Measurements from ENCODE around the gene IL17RB. TPM values are rescaled to one million over a fixed set of nuclear protein-coding genes. Genes with fewer than 3 reads are reported as not detected.

Gene IL17RB
- total RNA-seq, 1 donor, result 0.81 TPM

DNA sequence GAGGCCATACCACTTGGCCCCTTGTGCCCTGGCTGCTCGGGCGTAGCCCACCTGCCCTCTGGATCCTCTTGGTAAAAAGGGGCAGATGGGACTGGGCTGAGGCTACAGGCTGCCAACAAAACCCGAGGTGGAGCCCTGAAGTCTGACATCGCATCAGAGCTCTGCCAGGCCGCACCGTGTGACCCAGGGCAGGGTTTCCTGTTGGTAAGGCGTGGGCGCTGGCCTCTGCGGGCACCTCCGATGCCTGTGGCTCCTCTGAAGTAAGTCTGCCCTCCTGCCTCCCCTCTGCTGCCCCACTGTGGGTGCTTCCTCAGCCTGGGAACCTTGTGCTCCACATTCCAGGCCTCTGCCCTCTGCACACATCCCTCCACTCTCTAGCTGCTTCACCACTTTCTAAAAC is 9.0 kb upstream of the IL17RB start:
- H3K4me3 ChIP-seq (ENCODE audit: low read depth, low read length), result no peak overlapping the region
- TF ChIP-seq, protein P1, sequence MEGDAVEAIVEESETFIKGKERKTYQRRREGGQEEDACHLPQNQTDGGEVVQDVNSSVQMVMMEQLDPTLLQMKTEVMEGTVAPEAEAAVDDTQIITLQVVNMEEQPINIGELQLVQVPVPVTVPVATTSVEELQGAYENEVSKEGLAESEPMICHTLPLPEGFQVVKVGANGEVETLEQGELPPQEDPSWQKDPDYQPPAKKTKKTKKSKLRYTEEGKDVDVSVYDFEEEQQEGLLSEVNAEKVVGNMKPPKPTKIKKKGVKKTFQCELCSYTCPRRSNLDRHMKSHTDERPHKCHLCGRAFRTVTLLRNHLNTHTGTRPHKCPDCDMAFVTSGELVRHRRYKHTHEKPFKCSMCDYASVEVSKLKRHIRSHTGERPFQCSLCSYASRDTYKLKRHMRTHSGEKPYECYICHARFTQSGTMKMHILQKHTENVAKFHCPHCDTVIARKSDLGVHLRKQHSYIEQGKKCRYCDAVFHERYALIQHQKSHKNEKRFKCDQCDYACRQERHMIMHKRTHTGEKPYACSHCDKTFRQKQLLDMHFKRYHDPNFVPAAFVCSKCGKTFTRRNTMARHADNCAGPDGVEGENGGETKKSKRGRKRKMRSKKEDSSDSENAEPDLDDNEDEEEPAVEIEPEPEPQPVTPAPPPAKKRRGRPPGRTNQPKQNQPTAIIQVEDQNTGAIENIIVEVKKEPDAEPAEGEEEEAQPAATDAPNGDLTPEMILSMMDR (IDR thresholded peaks at IDR 0.05; ENCODE audit: insufficient read depth, low read length), result no peak
- DNase-seq (ENCODE audit: low read depth), result no peak

DNA sequence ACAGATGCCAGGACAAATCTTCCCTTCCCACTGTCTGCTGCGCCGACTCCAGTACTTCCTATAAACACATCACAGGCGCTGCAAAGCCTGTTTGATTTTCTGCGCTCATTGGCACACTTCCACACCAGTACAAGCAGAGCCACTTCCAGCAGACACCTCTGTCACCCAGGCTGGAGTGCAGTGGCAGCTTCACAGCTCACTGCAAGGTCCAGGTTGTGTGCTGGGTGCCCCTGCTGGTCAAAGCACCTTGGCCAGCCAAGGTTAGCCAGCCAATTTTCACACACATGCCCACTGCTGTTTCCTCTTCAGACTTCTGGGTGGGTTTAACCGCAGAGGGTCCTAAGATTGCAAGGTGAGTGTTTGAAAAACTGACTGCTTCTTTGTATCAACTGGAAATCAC is 5.1 kb upstream of the IL17RB start:
- no peak for DNase-seq (ENCODE audit: low read depth)
- TF ChIP-seq, protein P1 (IDR thresholded peaks at IDR 0.05; ENCODE audit: insufficient read depth, low read length), result no peak
- H3K4me3 ChIP-seq (ENCODE audit: low read depth, low read length), result no peak overlapping the region

DNA sequence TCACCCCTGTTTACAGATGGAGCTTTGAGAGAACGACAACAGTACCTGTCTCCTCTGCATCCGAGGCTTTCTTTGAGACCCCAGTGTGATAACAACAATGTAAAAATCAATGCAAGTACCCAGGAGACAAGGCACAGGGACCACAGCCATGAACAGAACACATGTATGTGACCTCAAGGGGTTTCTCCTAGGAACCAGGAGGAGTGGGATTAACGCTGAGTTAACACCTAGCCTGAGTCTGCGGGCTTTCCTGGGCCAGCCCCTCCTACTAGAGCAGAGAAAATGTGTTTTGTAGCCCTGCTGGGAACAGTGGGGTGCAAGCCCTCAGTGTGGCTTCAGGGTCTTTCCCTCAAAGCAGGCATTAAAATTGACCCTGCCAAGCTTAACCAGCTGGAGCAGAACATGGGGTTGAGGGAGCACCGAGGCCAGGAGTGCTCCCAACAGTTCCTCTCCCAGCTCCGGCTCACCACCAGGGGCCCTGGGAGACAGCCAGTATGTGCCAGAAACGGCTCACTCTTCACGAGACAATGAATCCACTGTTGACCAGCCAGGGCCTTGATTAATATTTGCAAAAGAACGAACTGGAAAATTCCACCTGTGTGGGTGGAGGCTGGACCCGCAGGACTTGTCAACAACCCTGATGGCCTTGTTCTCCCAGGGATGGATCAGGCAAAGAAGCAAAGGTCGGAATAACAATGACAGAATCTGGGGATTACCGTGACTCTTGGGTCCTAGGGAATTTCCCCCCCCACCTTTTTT is 3.8 kb upstream of the IL17RB start:
- no peak for DNase-seq (ENCODE audit: low read depth)
- TF ChIP-seq, protein P1 (IDR thresholded peaks at IDR 0.05; ENCODE audit: insufficient read depth, low read length), result peak; percentile 11
- no peak overlapping the region for H3K4me3 ChIP-seq (ENCODE audit: low read depth, low read length)

DNA sequence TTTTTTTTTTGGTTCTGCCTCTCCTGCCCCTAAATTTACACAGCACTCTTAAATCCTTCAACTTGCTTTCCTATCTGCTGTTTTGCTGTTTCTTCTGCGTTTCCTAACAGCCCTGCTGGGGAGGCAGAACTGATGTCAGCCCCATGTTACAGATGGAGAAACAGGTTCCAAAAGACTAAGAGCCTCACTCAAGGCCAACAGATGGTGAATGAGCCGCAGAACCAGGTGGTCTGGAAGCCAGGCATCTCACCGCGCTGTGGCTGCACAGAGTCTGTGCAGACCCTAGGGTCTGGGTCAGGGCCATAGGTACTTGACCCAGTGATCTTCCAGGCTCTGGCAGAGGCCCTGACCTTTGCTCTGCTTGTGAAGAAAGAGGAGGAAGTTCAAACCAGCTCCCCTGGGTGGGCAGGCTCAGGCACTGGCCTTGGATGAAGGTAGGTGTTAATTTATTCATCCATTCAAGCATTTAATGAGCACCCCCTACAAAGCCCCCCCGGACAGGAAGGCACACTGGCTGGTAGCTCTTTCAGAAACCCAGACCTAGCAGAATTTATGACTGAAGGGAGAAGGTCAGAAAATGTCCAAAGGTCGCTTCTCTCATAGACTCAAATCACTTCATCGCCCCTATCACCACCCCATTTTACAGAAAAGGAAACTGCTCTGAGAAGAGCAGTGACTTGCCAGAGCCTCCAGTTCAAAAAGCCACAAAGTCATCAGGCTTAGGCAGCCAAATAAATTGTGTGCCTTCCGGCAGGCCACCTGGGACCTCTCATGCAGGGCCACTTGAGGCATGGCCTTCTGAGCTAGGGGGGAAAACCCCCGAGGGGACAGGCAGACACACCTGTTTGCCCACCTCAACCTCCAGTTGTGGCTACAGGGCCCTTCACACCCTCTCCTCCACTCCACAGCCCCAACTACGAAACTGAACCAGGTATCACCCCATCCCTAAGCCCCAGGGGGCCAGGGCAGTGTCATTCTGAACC is 2.9 kb upstream of the IL17RB start:
- H3K4me3 ChIP-seq (ENCODE audit: low read depth, low read length), result no peak overlapping the region
- TF ChIP-seq, protein P1 (IDR thresholded peaks at IDR 0.05; ENCODE audit: insufficient read depth, low read length), result no peak
- DNase-seq (ENCODE audit: low read depth), result no peak

DNA sequence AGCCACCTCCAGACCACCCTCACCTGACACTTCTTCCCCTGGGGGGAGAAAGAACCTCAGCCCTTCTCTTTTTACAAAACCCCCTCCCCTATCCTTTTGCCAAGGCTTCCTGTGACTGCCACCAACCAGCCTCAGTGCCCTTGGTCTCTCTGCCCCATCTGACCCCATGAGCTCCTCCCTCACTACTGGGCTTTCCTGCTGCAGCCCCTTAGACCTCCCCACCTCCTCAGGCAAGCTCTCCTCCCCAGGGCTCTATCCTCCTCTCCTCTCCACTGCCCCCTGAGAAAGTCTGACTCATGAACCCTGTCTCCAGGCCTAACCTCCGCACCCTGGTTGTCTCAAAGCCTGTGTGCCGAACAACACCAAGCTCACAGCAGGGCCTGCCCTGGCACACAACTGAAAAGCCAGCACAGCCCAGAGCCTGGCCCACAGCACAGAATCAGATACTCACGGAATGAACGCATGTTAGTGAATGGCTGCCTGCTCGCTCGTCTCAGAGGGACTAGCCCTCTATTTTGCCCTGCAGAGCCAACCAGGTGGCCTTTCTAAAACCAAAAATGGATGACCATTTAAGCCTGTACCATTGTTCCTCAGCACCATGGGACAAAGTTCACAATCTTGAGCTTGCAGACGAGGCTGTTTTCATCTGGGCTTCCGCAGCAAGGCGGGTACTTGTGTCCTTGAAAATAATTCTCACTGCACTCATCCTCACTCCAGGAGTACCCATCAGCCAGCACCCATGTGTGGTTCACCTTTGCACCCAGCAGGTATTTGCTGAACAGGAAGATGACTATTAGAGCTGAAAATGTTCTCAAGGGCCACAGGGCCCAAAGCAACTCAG is 1.9 kb upstream of the IL17RB start:
- TF ChIP-seq, protein P1 (IDR thresholded peaks at IDR 0.05; ENCODE audit: insufficient read depth, low read length), result no peak
- H3K4me3 ChIP-seq (ENCODE audit: low read depth, low read length), result no peak overlapping the region
- DNase-seq (ENCODE audit: low read depth), result no peak
